ENCODE data around the gene TCP11L1. TPM values are rescaled to one million over a fixed set of nuclear protein-coding genes. Genes with fewer than 3 reads are reported as not detected.

Gene TCP11L1
- total and polyA plus RNA-seq, 2 of the 8 experiments (the other 6 are each of a cell fraction or from before 2014, with no cell fraction given) = 10.9 to 23.1 TPM

DNA sequence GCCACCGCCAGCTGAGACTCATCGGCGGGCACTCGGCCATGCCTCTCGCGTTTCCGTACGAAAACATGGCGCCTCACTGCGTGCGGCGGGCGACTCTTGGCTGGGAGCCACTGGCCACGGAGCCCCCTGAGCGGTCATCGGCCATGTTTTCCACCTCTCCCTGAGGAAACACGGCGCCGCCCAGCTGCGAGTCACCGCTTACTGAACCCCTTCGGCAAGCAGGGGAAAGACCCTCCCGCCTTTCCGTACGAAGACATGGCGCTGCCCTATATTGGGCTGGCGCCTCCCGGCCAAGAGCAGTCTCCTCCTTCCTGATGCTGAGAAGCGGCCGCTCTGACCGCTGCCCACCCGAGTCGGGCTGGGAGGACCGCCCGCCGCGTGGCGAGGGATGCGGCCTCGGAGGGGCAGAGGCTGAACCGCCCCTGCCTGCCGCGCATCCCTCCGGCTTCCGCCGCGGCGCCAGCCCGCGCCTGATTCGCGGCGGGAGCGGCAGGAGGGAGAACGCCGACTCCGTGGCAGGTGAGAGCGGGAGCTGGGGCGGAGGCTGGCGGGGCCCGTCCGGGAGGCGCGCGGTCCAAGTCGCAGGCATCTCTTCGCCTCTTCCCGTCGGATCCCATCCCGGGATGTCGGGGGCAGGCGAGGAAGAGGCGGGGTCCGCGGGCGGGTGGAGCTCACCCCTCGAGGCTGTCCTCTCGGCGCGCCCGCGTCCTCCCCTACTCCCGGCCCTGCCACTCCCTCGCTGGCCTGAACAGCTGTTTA, at the start of gene TCP11L1 (continued):
- no peak for TF ChIP-seq CHD7 (IDR thresholded peaks at IDR 0.05; ENCODE audit: insufficient replicate concordance, low read length)
- TF ChIP-seq SUZ12 (IDR thresholded peaks at IDR 0.05; ENCODE audit: low read length) = no peak
- peak; percentile 67; the same call in 1 of the 2 replicates for TF ChIP-seq CREB1 (IDR thresholded peaks at IDR 0.05)
- no peak for TF ChIP-seq RFX5 (IDR thresholded peaks at IDR 0.05; ENCODE audit: borderline replicate concordance, low read depth, low read length)
- no peak for TF ChIP-seq SAP30 (IDR thresholded peaks at IDR 0.05; ENCODE audit: insufficient read depth, insufficient replicate concordance, low read length)
- no peak for TF ChIP-seq NRF1 (IDR thresholded peaks at IDR 0.05; ENCODE audit: low read depth, low read length)
- TF ChIP-seq ZNF274 (IDR thresholded peaks at IDR 0.05; ENCODE audit: borderline replicate concordance, extremely low read depth, low read length) = no peak
- TF ChIP-seq CHD1 (IDR thresholded peaks at IDR 0.05; ENCODE audit: low read depth, low read length) = no peak
- no peak for TF ChIP-seq TAF7 (optimal IDR thresholded peaks at IDR 0.05; ENCODE audit: borderline replicate concordance, low read depth, low read length)
- peak; percentile 69 for TF ChIP-seq MAX (IDR thresholded peaks at IDR 0.05)
